Sigmoid colon (tissue), 7 donors: ENCODE results near the gene C1QTNF9. TPM values are rescaled to one million over a fixed set of nuclear protein-coding genes. Genes with fewer than 3 reads are reported as not detected.
"Not testable (repeated sequence)": the region's sequence is repeated elsewhere in the genome, so short reads cannot be mapped to it uniquely, and the experiment has no call there.

Experiments used
- DNase-seq: peaks from one replicate; pipeline ENCODE4 v3.0.0-alpha.2; 2019
- H3K27ac ChIP-seq, 4 donors: fragments of 200-600 bp; sonication (generic); one replicate each; pipeline ENCODE4 v1.5.1; 2016 to 2019; ENCODE audit warnings: mild to moderate bottlenecking in 1 of 4
- H3K27me3 ChIP-seq, 3 donors: fragments of 200-600 bp; sonication (generic); one replicate each; pipeline ENCODE4 v1.5.1; 2019; ENCODE audit warnings: mild to moderate bottlenecking in 1 of 3
- H3K36me3 ChIP-seq, 4 donors: fragments of 200-600 bp; sonication (generic); one replicate each; pipeline ENCODE4 v1.5.1; 2016 to 2019
- H3K4me1 ChIP-seq, 4 donors: fragments of 200-600 bp; sonication (generic); one replicate each; pipeline ENCODE4 v1.5.1; 2017 to 2019
- H3K4me3 ChIP-seq, 4 donors: fragments of 200-600 bp; sonication (generic); one replicate each; pipeline ENCODE4 v1.5.1; 2017 to 2019; ENCODE audit warnings: mild to moderate bottlenecking in 2 of 4, moderate library complexity in 1 of 4
- H3K9me3 ChIP-seq, 4 donors: fragments of 200-600 bp in 3 of 4; sonication (generic) in 3 of 4; one replicate each; pipeline versions ENCODE4 v1.5.1 to v1.6.1; 2013 to 2019
- CTCF ChIP-seq, 4 experiments: fragments of 450-650 bp in 3 of 4; fragments of 200-600 bp in 1 of 4; IDR thresholded peaks; one replicate each; pipeline ENCODE4 v1.5.1; 2016 to 2019; ENCODE audit warnings: antibody characterized with exemption in 4 of 4, mild to moderate bottlenecking in 3 of 4, moderate library complexity in 2 of 4
- EP300 ChIP-seq, 4 donors: sonication (generic); formaldehyde crosslinking; IDR thresholded peaks; one replicate each; pipeline ENCODE4 v1.6.1; 2017; ENCODE audit warnings: antibody characterized with exemption in 4 of 4
- POLR2A ChIP-seq, 2 donors: fragments of 450-650 bp; IDR thresholded peaks; one replicate each; pipeline ENCODE4 v1.6.1; 2016; ENCODE audit warnings: antibody characterized with exemption in 2 of 2, mild to moderate bottlenecking in 2 of 2, moderate library complexity in 2 of 2
- POLR2AphosphoS5 ChIP-seq, 4 donors: sonication (generic); formaldehyde crosslinking; IDR thresholded peaks; one replicate each; pipeline ENCODE4 v1.6.1; 2017; ENCODE audit warnings: antibody characterized with exemption in 4 of 4
- WGBS, 2 donors: extraction: QIAGEN DNeasy Blood & Tissue Kit; methylation state at CpG; one replicate each; pipeline ENCODE4 v1.1.7; 2013; 5-methylcytosine and 5-hydroxymethylcytosine counted together
- intact Hi-C: fragments of 100-400 bp; cut with DNase I; formaldehyde crosslinking; loops from one replicate; pipeline ENCODE4 v1.15.1; 2023
- polyA plus RNA-seq, 3 donors: library from polyadenylated mRNA; stranded (reverse); fragments of 200-250 nt; gene quantifications; one replicate each; pipeline ENCODE4 v1.2.3, GENCODE V29; 2013
- total RNA-seq, 4 donors: library from RNA; depleted of rRNA; stranded (reverse); fragments of >200 nt; gene quantifications; one replicate each; pipeline ENCODE4 v1.1.0, GENCODE V29; 2016
- donor health status: healthy with polysubstance abuse.
- donor health status: Bipolar disorder and iron deficiency.
- donor health status: healthy.

The C1QTNF9 gene
- total and polyA plus RNA-seq, 7 donors: 0.19 to 2.2 (median 0.82) TPM; not detected in 4

DNA sequence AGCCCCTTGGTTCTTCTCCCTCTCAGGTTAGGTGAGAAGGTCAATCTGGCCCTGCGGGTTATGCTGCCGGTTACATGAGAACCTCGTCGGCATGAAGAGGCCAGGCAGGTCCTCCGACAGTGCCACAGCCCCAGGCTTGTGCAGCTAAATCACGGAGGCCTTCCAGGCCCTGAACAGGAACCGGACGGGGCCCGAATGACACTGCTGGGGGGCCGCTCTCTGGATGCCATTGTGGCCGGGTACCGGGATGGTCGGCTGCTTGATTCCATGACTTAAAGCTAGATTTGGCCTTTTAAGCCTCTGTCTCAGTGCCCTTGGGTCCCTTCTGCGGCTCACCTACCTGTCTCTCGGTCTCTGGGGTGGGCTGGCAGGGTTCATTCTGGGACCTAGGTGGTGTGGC is 48.4 kb downstream of the C1QTNF9 start:
- no peaks in the 10 kb centered on the region for H3K36me3 ChIP-seq
- no peaks in the 10 kb centered on the region for H3K9me3 ChIP-seq
- H3K27me3 ChIP-seq: no peaks in the 10 kb centered on the region
- H3K4me1 ChIP-seq: no peaks in the 10 kb centered on the region
- H3K27ac ChIP-seq: no peak overlapping the region
- no peak for DNase-seq
- WGBS, 2 donors: 95 to 96% methylated on average over 15 of the region's 15 CpGs
- no peak for TF ChIP-seq CTCF (IDR thresholded peaks at IDR 0.05)
- no peak for TF ChIP-seq EP300 (IDR thresholded peaks at IDR 0.05)
- TF ChIP-seq POLR2A (IDR thresholded peaks at IDR 0.05): no peak
- TF ChIP-seq POLR2AphosphoS5 (IDR thresholded peaks at IDR 0.05): no peak
- intact Hi-C loops: no loop called here
- no peak overlapping the region for H3K4me3 ChIP-seq

DNA sequence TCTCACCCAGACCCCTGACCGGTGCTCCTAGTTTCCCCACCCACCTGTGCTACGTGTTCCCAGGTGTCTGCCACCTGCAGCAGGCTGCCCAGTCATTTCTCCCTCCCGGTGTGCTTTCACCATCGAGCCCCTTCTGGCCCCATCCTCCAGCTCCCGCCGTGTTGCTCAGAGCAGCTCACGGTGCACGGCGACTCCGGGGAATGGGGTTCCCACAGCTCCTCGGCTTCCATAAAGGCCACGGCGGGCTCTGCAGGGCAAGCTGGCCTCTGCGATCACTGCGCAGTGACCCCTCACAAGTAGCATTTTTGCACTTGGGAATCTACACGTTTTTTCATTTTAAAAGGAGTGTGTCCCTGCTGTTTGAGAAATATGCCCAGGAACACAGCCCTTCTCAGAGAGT is 49.5 kb downstream of the C1QTNF9 start:
- DNase-seq, H3K27me3 ChIP-seq, H3K36me3 ChIP-seq, H3K4me3 ChIP-seq, H3K27ac ChIP-seq, H3K9me3 ChIP-seq, H3K4me1 ChIP-seq, intact Hi-C loops: not testable (repeated sequence)
- whole genome bisulfite sequencing, 2 donors: 87 to 91% methylated on average over 16 of the region's 16 CpGs

DNA sequence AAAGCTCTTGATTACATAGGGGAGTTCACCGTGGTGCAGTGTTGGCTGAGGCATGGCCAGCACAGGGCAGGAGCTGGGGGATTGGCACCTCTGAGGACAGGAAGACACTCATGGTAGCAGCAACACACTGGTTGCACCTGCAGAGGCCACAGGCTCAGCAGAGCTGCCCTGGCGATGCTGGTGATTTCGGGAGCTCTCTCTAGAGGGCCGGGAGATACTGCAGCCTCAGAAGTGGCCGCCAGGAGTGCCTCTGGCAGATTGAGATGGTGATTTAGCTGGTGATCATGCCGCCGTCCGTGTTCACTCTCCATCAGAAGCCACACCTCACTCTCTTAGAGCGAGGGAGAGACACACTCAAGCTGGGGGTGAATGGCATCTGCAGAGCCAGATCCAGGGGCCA is 49.9 kb downstream of the C1QTNF9 start:
- DNase-seq, H3K4me1 ChIP-seq, H3K9me3 ChIP-seq, H3K36me3 ChIP-seq, H3K4me3 ChIP-seq, intact Hi-C loops, H3K27me3 ChIP-seq, H3K27ac ChIP-seq: not testable (repeated sequence)
- WGBS, 2 donors: 65 to 73% methylated on average over 9 of the region's 9 CpGs

- TF ChIP-seq EP300 (IDR thresholded peaks at IDR 0.05) (no peak), CTCF (IDR thresholded peaks at IDR 0.05) (no peak), POLR2A (IDR thresholded peaks at IDR 0.05) (no peak), POLR2AphosphoS5 (IDR thresholded peaks at IDR 0.05) (no peak)
- Histone ChIP-seq H3K27me3 (no peaks in the 10 kb centered on the region), H3K9me3 (no peaks in the 10 kb centered on the region), H3K36me3 (no peaks in the 10 kb centered on the region), H3K4me1 (no peaks in the 10 kb centered on the region), H3K27ac (no peak overlapping the region), H3K4me3 (no peak overlapping the region)
- intact Hi-C loops: no loop called here
- no peak for DNase-seq
- WGBS, 2 donors: 93 to 94% methylated on average over 7 of the region's 7 CpGs
Observed at GRCh38 chr13:24360106-24360505, 50.7 kb downstream of the C1QTNF9 start.

DNA sequence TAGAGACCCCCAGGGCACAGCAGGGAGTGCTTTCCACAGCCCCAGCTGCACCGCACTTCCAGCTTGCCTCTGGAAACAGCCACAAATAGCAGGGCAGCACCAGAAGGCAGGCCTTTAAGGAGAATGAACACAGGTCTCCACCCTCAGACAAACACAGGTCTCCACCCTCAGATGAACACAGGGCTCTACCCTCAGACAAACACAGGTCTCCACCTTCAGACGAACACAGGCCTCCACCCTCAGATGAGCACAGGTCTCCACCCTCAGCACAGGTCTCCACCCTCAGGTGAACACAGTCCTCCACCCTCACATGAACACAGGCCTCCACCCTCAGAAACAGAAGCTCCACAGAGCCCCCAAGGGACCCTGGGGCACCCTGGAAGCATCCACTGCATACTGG is 51.7 kb downstream of the C1QTNF9 start:
- WGBS, 2 donors: 46 to 80% methylated on average over 2 of the region's 2 CpGs
- Histone ChIP-seq H3K27ac (no peak overlapping the region), H3K4me3 (no peak overlapping the region), H3K4me1 (no peaks in the 10 kb centered on the region), H3K9me3 (no peaks in the 10 kb centered on the region), H3K27me3 (no peaks in the 10 kb centered on the region), H3K36me3 (no peaks in the 10 kb centered on the region)
- DNase-seq: no peak
- no peak for TF ChIP-seq POLR2AphosphoS5 (IDR thresholded peaks at IDR 0.05)
- TF ChIP-seq EP300 (IDR thresholded peaks at IDR 0.05): no peak
- TF ChIP-seq POLR2A (IDR thresholded peaks at IDR 0.05): no peak
- TF ChIP-seq CTCF (IDR thresholded peaks at IDR 0.05): no peak
- intact Hi-C loops: no loop called here

- intact Hi-C loops: no loop called here
- WGBS, 2 donors: 65 to 84% methylated on average over 8 of the region's 8 CpGs
- Histone ChIP-seq H3K36me3 (no peaks in the 10 kb centered on the region), H3K4me1 (no peaks in the 10 kb centered on the region), H3K27ac (no peak overlapping the region), H3K27me3 (no peaks in the 10 kb centered on the region), H3K9me3 (no peaks in the 10 kb centered on the region), H3K4me3 (no peak overlapping the region)
- TF ChIP-seq POLR2AphosphoS5 (IDR thresholded peaks at IDR 0.05): no peak
- no peak for TF ChIP-seq POLR2A (IDR thresholded peaks at IDR 0.05)
- TF ChIP-seq EP300 (IDR thresholded peaks at IDR 0.05): no peak
- no peak for TF ChIP-seq CTCF (IDR thresholded peaks at IDR 0.05)
- DNase-seq: no peak
Observed at GRCh38 chr13:24361852-24362366, 52.5 kb downstream of the C1QTNF9 start.
